Osteoblast (primary cell): Measurements from ENCODE around the gene CHST12. TPM values are rescaled to one million over a fixed set of nuclear protein-coding genes. Genes with fewer than 3 reads are reported as not detected.
A peak's percentile ranks its signal among the peaks of the same experiment; 100 is the strongest.

Experiments
- DNase-seq: peaks from one replicate; pipeline ENCODE4 v3.0.0; 2011; ENCODE audit warnings: low spot score, mixed read lengths; ENCODE audit not compliant: insufficient read length; ENCODE audit errors: missing footprints
- H2AFZ ChIP-seq: 2 replicates; pipeline ENCODE4 v1.6.0; 2011; ENCODE audit warnings: mild to moderate bottlenecking, low read length
- H3K27ac ChIP-seq: 2 replicates; pipeline ENCODE4 v1.5.1; 2011; ENCODE audit warnings: mild to moderate bottlenecking, low read depth, low read length, moderate library complexity
- H3K27me3 ChIP-seq: 2 replicates; pipeline ENCODE4 v1.6.0; 2012; ENCODE audit warnings: mild to moderate bottlenecking, control low read depth, inconsistent platforms, low read length, moderate library complexity; ENCODE audit not compliant: insufficient read depth
- H3K36me3 ChIP-seq: 2 replicates; pipeline ENCODE4 v1.5.1; 2011; ENCODE audit warnings: mild to moderate bottlenecking, low read length, control low read depth, moderate library complexity; ENCODE audit not compliant: insufficient read depth
- H3K4me1 ChIP-seq: 2 replicates; pipeline ENCODE4 v1.5.1; 2011; ENCODE audit warnings: mild to moderate bottlenecking, low read length, control low read depth, moderate library complexity; ENCODE audit not compliant: insufficient read depth
- H3K4me2 ChIP-seq: 2 replicates; pipeline ENCODE4 v1.6.0; 2011; ENCODE audit warnings: mild to moderate bottlenecking, low read length; ENCODE audit not compliant: insufficient read depth
- H3K4me3 ChIP-seq: fragments of 200-600 bp; sonication (generic); 3 replicates; pipeline ENCODE4 v1.5.1; 2012; ENCODE audit warnings: mild to moderate bottlenecking, low read length, inconsistent platforms; ENCODE audit not compliant: insufficient read depth
- H3K79me2 ChIP-seq: 2 replicates; pipeline ENCODE4 v1.6.0; 2012; ENCODE audit warnings: mild to moderate bottlenecking, low read length, control low read depth, inconsistent platforms; ENCODE audit not compliant: insufficient read depth
- H3K9me3 ChIP-seq: 2 replicates; pipeline ENCODE4 v1.5.1; 2011; ENCODE audit warnings: low read depth, low read length, control low read depth
- H4K20me1 ChIP-seq: 2 replicates; pipeline ENCODE4 v1.6.0; 2012; ENCODE audit warnings: mild to moderate bottlenecking, low read length, control low read depth; ENCODE audit not compliant: insufficient read depth
- total RNA-seq: library from RNA; depleted of rRNA; stranded (reverse); fragments of >200 nt; gene quantifications from 2 replicates; pipeline ENCODE4 v1.2.3, GENCODE V29; 2012
- TF ChIP-seq, protein P1 (sequence below): IDR thresholded peaks from 2 replicates; pipeline ENCODE4 v1.5.1; 2011; ENCODE audit warnings: mild to moderate bottlenecking, low read depth, low read length, moderate library complexity; ENCODE audit errors: extremely low read depth

CHST12 gene
- total RNA-seq, 1 donor, result 4.0 TPM

DNA sequence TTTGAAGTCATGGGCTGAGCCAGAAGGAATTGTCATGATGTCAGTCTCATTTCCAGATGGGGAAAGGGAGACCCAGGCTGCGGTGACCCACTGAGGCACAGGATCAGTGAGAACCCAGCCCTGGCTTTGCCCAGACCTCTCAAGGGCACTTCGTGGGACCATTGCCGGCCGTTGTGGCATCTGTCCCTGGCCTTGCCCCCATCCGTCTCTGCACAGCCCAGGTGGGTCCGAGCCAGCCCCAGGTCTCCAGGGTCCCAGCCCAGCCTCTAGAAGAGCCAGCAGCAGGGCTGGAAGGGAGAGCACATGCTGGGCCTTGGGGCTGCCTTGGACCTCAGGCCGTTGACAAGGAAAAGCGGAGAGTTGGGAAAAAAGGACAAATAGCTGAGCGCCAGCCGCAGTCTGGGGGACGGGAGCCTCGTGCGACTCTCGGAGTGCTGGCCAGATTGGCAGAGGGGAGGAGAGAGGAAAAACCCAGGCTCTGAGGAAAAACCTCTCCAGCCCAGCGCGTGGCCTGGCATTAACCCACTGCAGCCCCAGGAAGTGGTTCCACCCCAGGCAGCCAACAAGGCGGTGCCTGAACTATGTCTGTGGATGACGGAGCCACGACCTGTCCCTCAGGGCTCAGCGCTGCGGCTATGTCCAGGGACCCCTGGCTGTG is 42.6 kb downstream of the CHST12 start:
- no peaks in the 10 kb centered on the region for H3K36me3 ChIP-seq
- H4K20me1 ChIP-seq, result no peaks in the 10 kb centered on the region
- H3K27ac ChIP-seq, result no peak overlapping the region
- H3K4me2 ChIP-seq, result no peak overlapping the region
- H3K9me3 ChIP-seq, result no peaks in the 10 kb centered on the region
- H3K79me2 ChIP-seq, result no peaks in the 10 kb centered on the region
- H3K4me1 ChIP-seq, result peaks cover 12% of the 10 kb centered on the region
- H2AFZ ChIP-seq, result peak overlapping the region; percentile 41
- TF ChIP-seq, protein P1, sequence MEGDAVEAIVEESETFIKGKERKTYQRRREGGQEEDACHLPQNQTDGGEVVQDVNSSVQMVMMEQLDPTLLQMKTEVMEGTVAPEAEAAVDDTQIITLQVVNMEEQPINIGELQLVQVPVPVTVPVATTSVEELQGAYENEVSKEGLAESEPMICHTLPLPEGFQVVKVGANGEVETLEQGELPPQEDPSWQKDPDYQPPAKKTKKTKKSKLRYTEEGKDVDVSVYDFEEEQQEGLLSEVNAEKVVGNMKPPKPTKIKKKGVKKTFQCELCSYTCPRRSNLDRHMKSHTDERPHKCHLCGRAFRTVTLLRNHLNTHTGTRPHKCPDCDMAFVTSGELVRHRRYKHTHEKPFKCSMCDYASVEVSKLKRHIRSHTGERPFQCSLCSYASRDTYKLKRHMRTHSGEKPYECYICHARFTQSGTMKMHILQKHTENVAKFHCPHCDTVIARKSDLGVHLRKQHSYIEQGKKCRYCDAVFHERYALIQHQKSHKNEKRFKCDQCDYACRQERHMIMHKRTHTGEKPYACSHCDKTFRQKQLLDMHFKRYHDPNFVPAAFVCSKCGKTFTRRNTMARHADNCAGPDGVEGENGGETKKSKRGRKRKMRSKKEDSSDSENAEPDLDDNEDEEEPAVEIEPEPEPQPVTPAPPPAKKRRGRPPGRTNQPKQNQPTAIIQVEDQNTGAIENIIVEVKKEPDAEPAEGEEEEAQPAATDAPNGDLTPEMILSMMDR, result no peak
- DNase-seq, result peak; percentile 60
- H3K27me3 ChIP-seq, result peaks cover 4% of the 10 kb centered on the region
- H3K4me3 ChIP-seq, result no peak overlapping the region

DNA sequence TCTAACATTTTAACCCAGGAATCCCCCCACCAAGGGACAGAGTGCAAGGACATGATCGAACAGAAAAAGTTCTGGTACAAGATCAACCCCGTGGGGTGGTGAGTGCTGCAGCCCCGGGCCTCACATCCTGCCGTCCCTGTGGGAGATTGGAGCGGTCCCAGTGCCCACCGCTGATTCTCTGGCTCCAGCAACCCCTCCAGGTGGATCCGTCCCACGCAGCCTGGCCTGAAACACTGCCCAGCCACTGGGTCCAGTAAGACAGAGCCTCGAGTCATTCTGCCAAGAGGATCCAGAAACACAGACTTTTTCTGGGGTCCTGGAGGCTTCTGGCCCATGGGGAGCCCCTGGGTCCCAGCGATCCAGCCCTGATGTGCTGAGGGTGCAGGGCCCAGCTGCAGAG is 43.3 kb downstream of the CHST12 start:
- Histone ChIP-seq H3K4me3 (no peak overlapping the region), H2AFZ (peak overlapping the region; percentile 41), H3K79me2 (no peaks in the 10 kb centered on the region), H3K36me3 (no peaks in the 10 kb centered on the region), H3K4me1 (peaks cover 14% of the 10 kb centered on the region), H3K27me3 (peaks cover 4% of the 10 kb centered on the region), H3K4me2 (no peak overlapping the region), H3K27ac (no peak overlapping the region), H3K9me3 (no peaks in the 10 kb centered on the region), H4K20me1 (no peaks in the 10 kb centered on the region)
- TF ChIP-seq, protein P1, result no peak
- no peak for DNase-seq

DNA sequence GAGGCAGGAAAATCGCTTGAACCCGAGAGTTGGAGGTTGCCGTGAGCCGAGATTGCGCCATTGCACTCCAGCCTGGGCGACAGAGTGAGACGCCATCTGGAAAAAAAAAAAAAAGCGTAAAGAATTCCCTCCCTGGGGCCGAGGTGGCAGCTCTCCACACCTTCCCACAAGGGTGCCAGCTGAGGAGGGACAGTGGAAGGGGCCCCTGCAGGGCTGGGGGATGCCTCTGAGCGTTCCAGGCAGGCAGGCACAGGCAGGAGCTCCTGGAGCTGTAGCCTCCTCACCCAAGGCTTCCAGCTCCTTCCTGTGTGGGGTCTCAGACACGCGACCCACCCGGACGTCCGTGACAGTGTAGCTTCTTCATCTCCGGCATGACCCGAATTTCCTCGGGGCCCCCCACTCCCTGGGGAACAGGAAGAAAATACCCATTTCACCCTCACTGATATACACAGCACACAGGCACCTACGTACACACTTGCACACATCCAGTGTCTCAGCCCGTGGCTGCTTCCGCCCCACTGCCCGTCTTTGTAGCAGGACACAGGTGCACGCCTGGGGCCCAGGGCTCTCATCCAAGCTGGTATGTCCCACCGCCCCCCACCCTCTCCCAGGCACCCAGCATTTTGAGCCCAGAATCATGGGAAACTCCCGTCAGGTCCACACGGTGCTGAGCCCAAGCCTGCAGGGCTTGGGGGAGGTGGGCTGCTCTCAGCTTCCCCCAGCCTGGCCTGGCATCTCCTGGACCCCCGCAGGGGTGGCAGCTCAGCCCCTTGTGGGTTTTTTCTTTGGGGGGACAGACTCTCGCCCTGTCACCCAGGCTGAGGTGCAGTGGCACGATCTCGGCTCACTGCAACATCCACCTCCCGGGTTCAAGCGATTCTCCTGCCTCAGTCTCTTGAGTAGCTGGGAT is 47.0 kb downstream of the CHST12 start:
- peak; percentile 57 for DNase-seq
- TF ChIP-seq, protein P1, result no peak
- H3K9me3 ChIP-seq, result no peaks in the 10 kb centered on the region
- H3K27me3 ChIP-seq, result peaks cover 4% of the 10 kb centered on the region
- H3K79me2 ChIP-seq, result no peaks in the 10 kb centered on the region
- H2AFZ ChIP-seq, result no peak overlapping the region
- peaks cover 7% of the 10 kb centered on the region for H3K4me1 ChIP-seq
- H4K20me1 ChIP-seq, result no peaks in the 10 kb centered on the region
- no peak overlapping the region for H3K27ac ChIP-seq
- H3K36me3 ChIP-seq, result no peaks in the 10 kb centered on the region
- no peak overlapping the region for H3K4me3 ChIP-seq
- no peak overlapping the region for H3K4me2 ChIP-seq
